Sigmoid colon (tissue), 3 donors: ENCODE results near the gene CPA1.

ENCODE experiments used
- CTCF ChIP-seq, 4 experiments: fragments of 450-650 bp in 3 of 4; fragments of 200-600 bp in 1 of 4; IDR thresholded peaks; one replicate each; pipeline ENCODE4 v1.5.1; 2016 to 2019; ENCODE audit warnings: antibody characterized with exemption in 4 of 4, mild to moderate bottlenecking in 3 of 4, moderate library complexity in 2 of 4
- POLR2A ChIP-seq, 2 donors: fragments of 450-650 bp; IDR thresholded peaks; one replicate each; pipeline ENCODE4 v1.6.1; 2016; ENCODE audit warnings: antibody characterized with exemption in 2 of 2, mild to moderate bottlenecking in 2 of 2, moderate library complexity in 2 of 2

DNA sequence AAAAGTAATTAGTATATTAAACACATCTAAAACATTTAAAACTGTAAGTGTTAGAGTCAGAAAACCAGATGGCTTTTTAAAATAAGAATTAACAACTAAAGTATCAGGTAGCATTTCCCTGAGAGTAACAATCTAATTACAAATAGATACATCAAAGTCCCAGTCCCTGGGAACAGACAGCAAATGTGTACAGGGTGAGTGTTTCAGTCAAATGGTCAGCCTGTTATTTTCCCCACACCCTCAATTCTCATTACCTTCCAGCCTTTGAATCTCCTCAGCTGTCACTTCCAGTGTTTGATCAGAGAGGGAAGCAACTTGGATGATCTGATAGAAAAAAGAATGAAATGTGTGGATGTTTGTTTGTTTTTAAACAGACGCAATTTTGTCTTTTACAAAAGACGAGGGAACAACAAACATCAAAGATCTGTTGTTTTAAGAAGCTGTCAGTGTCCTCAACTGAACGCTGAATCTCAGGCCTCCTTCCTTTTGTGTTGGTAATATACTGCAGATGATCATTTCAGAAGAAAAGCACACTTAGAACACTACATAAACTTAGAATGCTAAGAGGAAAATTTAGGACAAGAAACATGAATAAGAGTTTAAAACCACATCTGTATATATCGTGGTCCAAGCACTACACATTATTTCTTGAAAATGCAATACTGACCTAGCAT lies 30.7 kb downstream of the CPA1 start:
- TF ChIP-seq CTCF (IDR thresholded peaks at IDR 0.05) (no peak), POLR2A (IDR thresholded peaks at IDR 0.05) (no peak)
